Activated T-cell treated with anti-CD3 and anti-CD28 coated beads, Interleukin-2, amount 50 U/mL, for 48 hours (primary cell): Measurements from ENCODE around the gene PKD1.
"Not testable (repeated sequence)": the region's sequence is repeated elsewhere in the genome, so short reads cannot be mapped to it uniquely, and the experiment has no call there.

Experiments used
- DNase-seq, 2 experiments: peaks; one replicate each; pipeline ENCODE4 v3.0.0-alpha.2; 2020

PKD1 gene

GRCh38 chr16:2149630-2150417, 14.1 kb upstream of the PKD1 start:
- DNase-seq: peak; percentile 69 to 70

GRCh38 chr16:2148714-2149629, 13.3 kb upstream of the PKD1 start:
- peak; percentile 50 to 64 for DNase-seq

GRCh38 chr16:2147981-2148671, 12.4 kb upstream of the PKD1 start, which contains the start of gene RAB26:
TSS of gene RAB26 (plus strand) at chr16:2148625. CDS start at chr16:2148784, 159 bp downstream.
- peak; percentile 58 to 69 for DNase-seq

DNA sequence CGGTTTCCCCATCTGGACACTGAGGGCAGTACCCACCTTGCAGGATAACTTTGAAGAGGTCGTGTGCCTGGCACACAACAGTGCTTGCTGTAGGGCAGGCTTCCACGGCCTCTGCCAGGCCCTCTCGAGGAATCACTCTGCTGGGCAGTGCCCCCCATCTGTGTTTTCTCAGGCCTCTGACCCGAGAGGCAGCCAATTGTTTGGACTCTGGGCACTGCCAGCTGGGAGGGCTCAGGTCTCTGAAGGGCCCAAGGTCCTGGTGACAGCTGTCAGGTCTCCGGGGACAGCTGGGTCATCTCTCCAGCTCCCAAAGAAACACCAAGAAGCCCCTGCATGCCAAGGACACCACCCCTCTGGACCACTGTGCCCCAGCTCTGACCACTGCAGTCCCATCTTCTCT, 11.7 kb upstream of the PKD1 start:
- no peak for DNase-seq

- DNase-seq: no peak
Measured at GRCh38 chr16:2145843-2146242, 10.1 kb upstream of the PKD1 start.

DNA sequence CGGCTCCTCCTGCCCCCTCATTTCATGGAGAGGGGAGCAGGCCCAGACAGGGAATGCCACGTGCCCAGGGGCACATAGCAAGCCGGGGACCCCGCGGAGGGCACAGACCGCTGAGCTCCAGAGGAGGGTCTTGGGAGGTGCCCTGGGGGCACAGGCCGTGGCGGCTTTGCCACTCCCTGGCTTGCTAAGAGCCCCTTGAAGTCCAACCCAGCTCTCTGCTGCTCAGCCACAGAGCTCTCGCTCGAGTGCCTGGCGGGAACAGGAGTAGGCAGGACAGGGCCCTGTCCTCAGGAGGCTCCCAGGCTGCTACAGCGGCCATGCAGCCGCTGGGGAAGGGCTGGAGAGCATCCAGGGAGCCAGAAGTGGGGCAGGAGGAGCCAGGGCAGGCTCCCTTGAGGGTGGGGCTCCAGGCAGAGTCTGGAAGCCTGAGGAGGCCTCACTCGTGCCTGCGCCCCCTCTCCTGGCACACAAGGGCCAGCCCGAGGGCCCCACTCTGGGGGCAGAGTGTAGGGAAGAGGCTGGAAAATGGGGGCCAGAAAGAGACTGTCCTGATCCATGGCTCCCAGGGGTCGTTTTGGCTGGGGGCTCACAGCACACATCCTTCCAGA, 8.3 kb upstream of the PKD1 start:
- DNase-seq: no peak

DNA sequence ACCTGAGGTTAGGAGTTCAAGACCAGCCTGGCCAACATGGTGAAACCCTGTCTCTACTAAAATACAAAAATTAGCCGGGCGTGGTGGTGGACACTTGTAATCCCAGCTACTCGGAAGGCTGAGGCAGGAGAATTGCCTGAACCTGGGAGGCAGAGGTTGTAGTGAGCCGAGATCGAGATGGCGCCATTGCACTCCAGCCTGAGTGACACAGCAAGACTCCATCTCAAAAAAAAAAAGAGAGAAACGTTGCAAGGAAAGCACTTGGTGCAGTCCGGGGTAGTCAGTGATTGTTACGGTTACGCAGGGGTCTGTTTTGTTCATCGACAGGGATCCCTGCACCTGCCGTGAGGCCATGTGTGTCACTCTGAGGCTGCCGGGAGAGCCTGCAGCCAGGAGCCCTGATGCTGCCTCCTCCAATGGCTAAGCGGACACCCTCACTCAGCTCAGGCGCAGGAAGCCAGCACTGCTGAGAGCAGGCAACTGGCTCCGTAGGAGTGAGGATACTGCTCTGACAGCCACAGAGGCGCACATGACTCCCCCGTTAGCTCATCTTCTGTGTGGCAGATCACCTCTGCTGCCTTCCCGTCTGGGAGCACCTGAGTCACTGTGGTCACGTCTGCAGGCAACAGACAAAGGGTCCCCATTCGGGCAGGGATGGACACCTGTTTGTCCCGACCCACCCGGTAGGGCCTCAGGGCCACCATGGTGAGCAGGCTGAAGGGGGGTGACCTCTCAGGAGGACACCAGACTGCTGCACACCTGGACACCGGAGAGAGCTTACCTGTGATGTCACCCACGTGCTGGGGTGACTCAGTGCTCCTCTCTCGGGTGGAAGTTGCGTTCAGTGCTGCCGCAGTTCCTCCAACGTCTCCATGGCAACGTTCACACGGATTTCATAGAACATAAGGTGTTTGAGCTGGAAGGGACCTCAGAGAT, 7.5 kb upstream of the PKD1 start:
- DNase-seq: peak in 1 of 2 experiments; percentile 50

GRCh38 chr16:2135071-2135470, 627 bp downstream of the PKD1 start:
- DNase-seq: peak; percentile 34 to 46

GRCh38 chr16:2133797-2134196, 1.9 kb downstream of the PKD1 start:
- DNase-seq: not testable (repeated sequence)

- DNase-seq: not testable (repeated sequence)
Measured at GRCh38 chr16:2129890-2130447, 5.7 kb downstream of the PKD1 start.

DNA sequence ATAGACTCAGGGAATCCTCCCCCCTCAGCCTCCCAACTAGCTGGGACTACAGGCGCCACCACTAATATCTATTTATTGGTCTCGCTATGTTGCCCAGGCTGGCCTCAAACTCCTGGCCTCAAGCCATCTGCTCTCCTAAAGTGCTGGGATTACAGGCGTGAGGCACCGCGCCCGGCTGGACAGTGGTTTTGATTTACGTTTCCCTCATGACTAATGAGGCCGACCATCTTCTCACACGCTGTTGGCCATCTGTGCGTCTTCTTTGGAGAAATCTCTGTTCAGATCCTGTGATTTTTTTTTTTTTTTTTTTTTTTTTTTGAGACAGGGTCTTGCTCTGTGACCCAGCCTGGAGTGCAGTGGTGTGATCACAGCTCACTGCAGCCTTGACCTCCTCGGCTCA, 6.4 kb downstream of the PKD1 start:
- DNase-seq: not testable (repeated sequence)

DNA sequence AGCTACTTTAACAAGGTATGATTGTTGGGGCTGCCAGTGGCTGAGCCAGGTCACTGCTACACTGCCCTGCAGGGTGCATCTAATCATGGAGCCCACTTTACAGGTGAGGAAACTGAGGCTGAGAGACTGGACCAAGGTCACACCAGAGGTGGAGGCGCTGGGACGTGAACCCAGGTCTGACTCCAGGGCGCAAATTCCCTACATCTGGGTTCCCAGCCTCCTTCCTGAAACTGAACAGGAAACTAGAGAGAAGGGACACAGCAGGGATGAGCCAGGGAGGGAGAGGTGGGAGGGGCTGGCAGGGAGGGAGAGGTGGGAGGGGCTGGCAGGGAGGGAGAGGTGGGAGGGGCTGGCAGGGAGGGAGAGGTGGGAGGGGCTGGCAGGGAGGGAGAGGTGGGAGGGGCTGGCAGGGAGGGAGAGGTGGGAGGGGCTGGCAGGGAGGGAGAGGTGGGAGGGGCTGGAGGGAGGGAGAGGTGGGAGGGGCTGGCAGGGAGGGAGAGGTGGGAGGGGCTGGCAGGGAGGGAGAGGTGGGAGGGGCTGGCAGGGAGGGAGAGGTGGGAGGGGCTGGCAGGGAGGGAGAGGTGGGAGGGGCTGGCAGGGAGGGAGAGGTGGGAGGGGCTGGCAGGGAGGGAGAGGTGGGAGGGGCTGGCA, 7.9 kb downstream of the PKD1 start:
- DNase-seq: peak; percentile 32 to 34

- not testable (repeated sequence) for DNase-seq
Measured at GRCh38 chr16:2126928-2127556, 8.7 kb downstream of the PKD1 start.

- not testable (repeated sequence) for DNase-seq
Measured at GRCh38 chr16:2126161-2126743, 9.4 kb downstream of the PKD1 start.

- DNase-seq: not testable (repeated sequence)
Measured at GRCh38 chr16:2125609-2126008, 10.1 kb downstream of the PKD1 start.

GRCh38 chr16:2124694-2125444, 10.8 kb downstream of the PKD1 start:
- not testable (repeated sequence) for DNase-seq

DNA sequence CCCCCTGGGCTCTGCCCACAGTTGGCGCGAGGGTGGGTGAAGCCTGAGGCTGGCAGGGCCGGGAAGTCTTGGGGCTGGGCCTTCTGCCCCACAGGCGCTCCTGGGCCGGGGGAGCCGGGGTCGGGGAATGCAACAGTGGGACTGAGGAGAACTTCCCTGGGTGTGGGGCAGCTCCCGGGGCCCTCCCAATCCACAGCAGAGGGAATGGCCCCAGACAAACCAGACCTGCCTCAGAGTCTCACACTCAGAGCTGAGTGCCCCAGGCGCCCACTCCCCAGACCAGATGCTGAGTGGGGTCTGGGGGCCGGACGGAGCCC, 11.4 kb downstream of the PKD1 start:
- not testable (repeated sequence) for DNase-seq

DNA sequence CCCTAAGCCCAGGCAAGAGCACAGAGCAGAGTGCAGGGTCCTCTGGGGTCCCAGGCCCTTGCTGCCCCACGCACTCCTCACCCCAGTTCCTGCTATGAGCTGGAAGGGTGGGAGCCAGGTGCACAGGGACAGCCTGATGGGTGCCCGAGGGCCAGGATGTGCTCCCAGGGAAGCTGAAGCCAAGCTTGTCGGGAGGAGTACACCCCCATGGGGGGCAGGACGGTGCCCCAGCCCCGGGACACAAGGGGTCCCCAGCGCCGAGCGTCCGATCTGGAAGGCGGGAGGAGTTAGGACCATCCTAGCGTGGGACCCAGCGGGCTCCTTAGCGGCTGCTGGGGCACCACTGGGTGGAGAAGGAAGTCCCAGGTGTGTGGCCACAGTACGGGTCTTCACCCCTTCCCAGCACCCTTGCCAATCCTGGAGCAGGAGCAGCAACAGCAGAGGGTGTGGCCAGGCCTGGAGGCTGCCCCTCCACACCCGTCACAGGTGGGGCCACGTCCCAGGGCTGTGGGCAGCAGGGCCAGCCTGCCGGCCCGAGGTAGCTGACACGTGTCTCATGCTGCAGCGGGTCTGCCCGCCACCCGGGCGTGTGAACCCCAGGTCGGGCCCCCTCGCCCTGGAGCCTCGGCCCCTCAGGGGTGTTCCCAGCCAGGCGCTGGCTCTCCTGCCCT, 11.9 kb downstream of the PKD1 start:
- not testable (repeated sequence) for DNase-seq
